IPS-20b (cell line): Measurements from ENCODE around the gene ARHGAP4.

Experiments used
- H3K27ac ChIP-seq: one replicate; pipeline ENCODE4 v1.5.1; 2013; ENCODE audit warnings: low read length
- H3K27me3 ChIP-seq: 2 replicates; pipeline ENCODE4 v1.6.1; 2013; ENCODE audit warnings: mild to moderate bottlenecking, low read length, inconsistent platforms; ENCODE audit not compliant: insufficient read depth
- H3K36me3 ChIP-seq: 2 replicates; pipeline ENCODE4 v1.6.1; 2013; ENCODE audit warnings: low read depth, mild to moderate bottlenecking, inconsistent platforms, low read length, moderate library complexity; ENCODE audit not compliant: insufficient read depth
- H3K4me1 ChIP-seq: 2 replicates; pipeline ENCODE4 v1.6.1; 2013; ENCODE audit warnings: mild to moderate bottlenecking, control low read depth, inconsistent platforms, low read length, moderate library complexity; ENCODE audit not compliant: insufficient read depth
- H3K4me3 ChIP-seq: 2 replicates; pipeline ENCODE4 v1.5.1; 2013; ENCODE audit warnings: mild to moderate bottlenecking, low read length, inconsistent platforms
- H3K9ac ChIP-seq: 2 replicates; pipeline ENCODE4 v1.6.1; 2013; ENCODE audit warnings: low read depth, mild to moderate bottlenecking, inconsistent platforms, low read length, moderate library complexity
- H3K9me3 ChIP-seq: 2 replicates; pipeline ENCODE4 v1.6.1; 2013; ENCODE audit warnings: mild to moderate bottlenecking, low read depth, low read length, inconsistent platforms; ENCODE audit not compliant: insufficient read depth

The ARHGAP4 gene

GRCh38 chrX:153950127-153950526 is 24.1 kb upstream of the ARHGAP4 start:
- Histone ChIP-seq H3K4me3 (no peak overlapping the region), H3K27ac (no peak overlapping the region), H3K9ac (no peak overlapping the region), H3K9me3 (no peaks in the 10 kb centered on the region), H3K4me1 (no peaks in the 10 kb centered on the region), H3K36me3 (peaks cover 69% of the 10 kb centered on the region), H3K27me3 (no peaks in the 10 kb centered on the region)

GRCh38 chrX:153948847-153949805 is 23.1 kb upstream of the ARHGAP4 start:
- Histone ChIP-seq H3K9me3 (no peaks in the 10 kb centered on the region), H3K27ac (no peak overlapping the region), H3K36me3 (peaks cover 61% of the 10 kb centered on the region), H3K4me3 (no peak overlapping the region), H3K27me3 (no peaks in the 10 kb centered on the region), H3K9ac (no peak overlapping the region), H3K4me1 (no peaks in the 10 kb centered on the region)

- Histone ChIP-seq H3K4me1 (no peaks in the 10 kb centered on the region), H3K4me3 (no peak overlapping the region), H3K36me3 (peaks cover 51% of the 10 kb centered on the region), H3K27ac (no peak overlapping the region), H3K27me3 (no peaks in the 10 kb centered on the region), H3K9me3 (no peaks in the 10 kb centered on the region), H3K9ac (no peak overlapping the region; the same call in 1 of the 2 replicates)
Measured at GRCh38 chrX:153948002-153948466, 22.0 kb upstream of the ARHGAP4 start.

- H3K27ac ChIP-seq: no peak overlapping the region
- H3K27me3 ChIP-seq: no peaks in the 10 kb centered on the region
- no peaks in the 10 kb centered on the region for H3K9me3 ChIP-seq
- H3K4me1 ChIP-seq: no peaks in the 10 kb centered on the region
- no peak overlapping the region for H3K9ac ChIP-seq
- peaks cover 43% of the 10 kb centered on the region for H3K36me3 ChIP-seq
- H3K4me3 ChIP-seq: no peak overlapping the region
Measured at GRCh38 chrX:153947009-153947769, 21.1 kb upstream of the ARHGAP4 start.

DNA sequence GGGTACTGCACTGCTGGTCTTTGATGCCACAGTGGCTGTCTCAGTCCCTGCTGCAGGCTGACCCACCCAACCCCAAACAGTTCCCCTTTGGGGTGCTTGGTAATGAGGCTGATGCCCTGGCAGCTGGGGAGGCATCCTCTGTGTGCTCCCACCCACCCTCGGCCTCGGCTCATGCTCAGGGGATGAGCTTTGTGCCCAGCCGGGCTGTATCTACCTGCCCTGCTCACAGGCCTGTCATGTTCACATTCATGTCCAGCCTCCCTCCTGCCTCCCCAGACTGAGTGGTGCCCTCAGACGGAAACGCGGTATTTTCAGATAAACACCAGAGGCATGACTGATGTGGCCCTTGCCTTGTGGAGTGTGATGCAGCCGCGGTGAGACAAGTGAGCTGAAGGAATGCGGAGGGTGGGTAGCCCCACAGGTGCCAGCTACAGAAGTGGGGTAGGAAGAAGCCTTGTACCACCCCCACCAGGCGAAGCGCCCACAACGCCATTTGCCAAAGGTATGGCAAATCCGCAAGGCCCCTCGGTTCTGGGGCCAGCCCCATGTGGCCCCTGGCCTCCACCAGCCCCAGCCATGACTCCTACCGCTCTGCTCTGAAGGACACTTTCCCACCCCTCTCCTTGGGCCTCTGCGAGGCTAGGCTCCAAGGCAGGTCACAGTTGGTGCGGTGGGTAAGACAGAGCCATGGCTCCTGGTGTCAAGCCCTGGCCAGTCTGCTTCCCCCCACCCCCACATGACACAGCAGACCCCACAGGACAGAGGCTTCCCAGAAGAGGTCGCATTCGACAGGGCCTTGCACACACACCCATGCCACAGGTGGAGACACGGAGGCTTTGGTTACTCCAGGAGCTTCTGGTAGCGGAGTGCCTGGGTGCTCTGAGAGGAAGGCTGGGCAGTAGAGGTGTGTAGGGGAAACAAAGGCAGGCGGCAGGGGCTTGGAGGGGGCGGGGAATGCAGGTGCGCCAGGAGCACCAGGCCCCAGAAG is 20.2 kb upstream of the ARHGAP4 start:
- H3K9me3 ChIP-seq: no peaks in the 10 kb centered on the region
- H3K4me3 ChIP-seq: no peak overlapping the region
- H3K36me3 ChIP-seq: peaks cover 33% of the 10 kb centered on the region
- no peak overlapping the region for H3K27ac ChIP-seq
- no peaks in the 10 kb centered on the region; the same call in 1 of the 2 replicates for H3K4me1 ChIP-seq
- no peaks in the 10 kb centered on the region for H3K27me3 ChIP-seq
- H3K9ac ChIP-seq: no peak overlapping the region

DNA sequence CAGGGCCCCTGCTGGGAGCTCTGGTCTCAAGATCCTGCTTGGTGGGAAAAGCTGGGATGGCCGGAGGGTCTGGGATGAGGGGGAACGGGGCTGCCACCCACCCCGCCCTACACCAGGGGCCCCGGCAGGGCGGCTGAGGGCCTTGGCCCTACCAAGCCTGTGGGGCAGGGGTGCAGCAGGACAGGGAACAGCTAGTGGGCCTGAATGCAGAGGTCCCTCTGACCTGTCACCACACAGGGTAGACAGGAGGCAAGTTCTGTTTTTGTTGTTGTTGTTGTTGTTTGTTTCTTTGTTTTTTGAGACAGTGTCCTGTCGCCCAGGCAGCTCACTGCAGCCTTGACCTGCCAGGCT is 18.7 kb upstream of the ARHGAP4 start:
- Histone ChIP-seq H3K27ac (no peak overlapping the region), H3K4me1 (peaks cover 3% of the 10 kb centered on the region; the same call in 1 of the 2 replicates), H3K9me3 (no peaks in the 10 kb centered on the region), H3K9ac (no peak overlapping the region), H3K4me3 (no peak overlapping the region), H3K36me3 (peaks cover 19% of the 10 kb centered on the region), H3K27me3 (no peaks in the 10 kb centered on the region)

DNA sequence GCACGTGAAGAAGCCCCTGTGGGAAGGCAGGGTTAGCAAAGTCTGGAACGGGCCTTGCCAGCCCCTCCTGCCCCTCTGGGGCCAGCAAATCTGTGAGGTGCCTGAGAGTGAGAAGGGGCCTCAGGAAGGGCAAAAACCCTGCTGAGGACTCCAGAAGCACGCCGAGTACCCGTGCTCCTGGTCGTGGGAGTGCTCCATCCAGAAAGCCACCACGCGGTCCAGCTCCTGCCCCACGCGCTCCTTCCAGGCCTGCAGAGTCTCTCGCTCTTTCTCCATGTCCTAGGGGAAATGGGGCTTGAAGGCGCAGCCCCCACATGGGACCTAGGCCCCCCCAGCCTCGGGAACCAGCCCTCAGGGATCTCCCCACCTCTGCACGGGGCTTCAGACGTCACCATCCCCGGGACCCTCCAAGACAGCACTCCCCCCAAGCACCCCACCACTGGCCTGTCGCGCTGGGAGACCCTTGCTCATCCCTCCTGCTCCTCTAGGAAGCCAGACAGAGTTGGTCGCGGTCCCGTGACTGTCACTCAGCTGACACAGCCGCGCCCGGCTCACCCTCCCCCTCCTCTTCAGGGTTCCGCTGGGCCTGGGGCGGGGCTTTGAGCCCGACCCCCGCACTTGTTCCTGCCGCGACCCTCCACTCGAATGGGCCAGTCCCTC is 18.2 kb upstream of the ARHGAP4 start, which contains the start of gene RENBP:
RENBP (minus strand) TSS at position 504 of the 660 bp plus-strand sequence; CDS start at position 471, 33 bp downstream.
- H3K27ac ChIP-seq: no peak within 1 kb of the TSS
- H3K27me3 ChIP-seq: no peaks in the 10 kb centered on the region
- H3K4me1 ChIP-seq: peaks cover 5% of the 10 kb centered on the region; the same call in 1 of the 2 replicates
- no peaks in the 10 kb centered on the region for H3K9me3 ChIP-seq
- H3K4me3 ChIP-seq: peak within 1 kb of the TSS; percentile 45; the same call in 1 of the 2 replicates
- no peak within 1 kb of the TSS; the same call in 1 of the 2 replicates for H3K9ac ChIP-seq
- H3K36me3 ChIP-seq: peaks cover 14% of the 10 kb centered on the region

- no peaks in the 10 kb centered on the region for H3K36me3 ChIP-seq
- H3K27me3 ChIP-seq: no peaks in the 10 kb centered on the region
- H3K9ac ChIP-seq: peak overlapping the region; percentile 59; the same call in 1 of the 2 replicates
- H3K4me1 ChIP-seq: peaks cover 5% of the 10 kb centered on the region; the same call in 1 of the 2 replicates
- no peaks in the 10 kb centered on the region for H3K9me3 ChIP-seq
- H3K27ac ChIP-seq: no peak overlapping the region
- no peak overlapping the region; the same call in 1 of the 2 replicates for H3K4me3 ChIP-seq
Measured at GRCh38 chrX:153941336-153942252, 15.5 kb upstream of the ARHGAP4 start.

DNA sequence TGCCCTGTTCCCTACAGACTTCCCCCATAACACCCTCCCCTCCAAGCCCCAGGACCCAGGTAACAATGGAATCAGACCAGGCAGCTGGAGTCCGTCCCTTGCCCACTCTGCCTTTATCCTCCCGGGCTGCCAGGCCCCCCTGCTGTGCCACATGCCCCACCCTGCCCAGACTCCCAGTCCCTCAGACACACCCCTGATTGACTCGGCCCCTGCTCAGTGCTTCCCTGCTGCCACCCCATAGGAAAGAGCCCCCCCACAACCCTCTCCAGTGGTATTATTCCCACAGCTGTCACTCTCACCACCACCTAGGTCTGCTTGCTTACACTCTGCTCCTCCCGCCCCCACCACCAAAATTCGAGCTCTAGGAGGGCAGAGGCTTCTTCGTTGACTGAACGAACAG is 13.5 kb upstream of the ARHGAP4 start:
- H3K36me3 ChIP-seq: no peaks in the 10 kb centered on the region
- H3K9me3 ChIP-seq: no peaks in the 10 kb centered on the region
- H3K27ac ChIP-seq: no peak overlapping the region
- no peaks in the 10 kb centered on the region for H3K27me3 ChIP-seq
- no peak overlapping the region for H3K9ac ChIP-seq
- peaks cover 5% of the 10 kb centered on the region; the same call in 1 of the 2 replicates for H3K4me1 ChIP-seq
- H3K4me3 ChIP-seq: no peak overlapping the region
